Endothelial cell of umbilical vein (primary cell): Measurements from ENCODE around the gene C17orf100. TPM values are rescaled to one million over a fixed set of nuclear protein-coding genes. Genes with fewer than 3 reads are reported as not detected.

Experiments used
- BruUV-seq: library from RNA; stranded (reverse); fragments of 400-500 nt; replicated peaks from 2 replicates; lab custom pipeline; 2021; lab: Mats Ljungman, UMichigan
- CTCF ChIA-PET: fragments of 300-600, 350-600 bp; sonication (Branson Sonifier 250); formaldehyde crosslinking; loops from one replicate; lab custom pipeline; 2021; ENCODE audit warnings: antibody characterized with exemption, inconsistent platforms; lab: Charles Lee
- POLR2A ChIA-PET: fragments of 300-600, 350-600 bp; sonication (Branson Sonifier 250); formaldehyde crosslinking; loops from one replicate; lab custom pipeline; 2021; ENCODE audit warnings: antibody characterized with exemption, inconsistent platforms; lab: Charles Lee
- DNase-seq: peaks from one replicate; pipeline ENCODE4 v3.0.0-alpha.2; 2011; ENCODE audit warnings: low read depth, low spot score
- FAIRE-seq: peaks from 2 replicates; lab custom pipeline; 2011; peaks lifted over from hg19 to GRCh38; lab: Jason Lieb, UNC
- H2AFZ ChIP-seq: 2 replicates; pipeline ENCODE4 v1.6.0; 2012; ENCODE audit warnings: low read depth, low read length, control low read depth, inconsistent platforms
- H3K27ac ChIP-seq: 2 replicates; pipeline ENCODE4 v1.5.1; 2011; ENCODE audit warnings: low read depth, mild to moderate bottlenecking, control low read depth, low read length, moderate library complexity; ENCODE audit not compliant: insufficient read depth
- H3K27me3 ChIP-seq, 2 experiments: 2 replicates each; pipeline versions ENCODE4 v1.6.0 to v1.6.1; 2011; ENCODE audit warnings: low read length in 2 of 2, mixed read lengths in 1 of 2; ENCODE audit not compliant: control insufficient read depth in 2 of 2, insufficient read depth in 2 of 2
- H3K36me3 ChIP-seq, 2 experiments: 2 replicates in 1 of 2; 3 replicates in 1 of 2; pipeline ENCODE4 v1.5.1; 2011; ENCODE audit warnings: low read length in 2 of 2, mild to moderate bottlenecking in 1 of 2, moderate library complexity in 1 of 2; ENCODE audit not compliant: control insufficient read depth in 2 of 2, insufficient read depth in 2 of 2; ENCODE audit errors: extremely low read depth in 1 of 2
- H3K4me1 ChIP-seq: 3 replicates; pipeline ENCODE4 v1.5.1; 2011; ENCODE audit warnings: mild to moderate bottlenecking, low read length; ENCODE audit not compliant: control insufficient read depth, insufficient read depth; ENCODE audit errors: extremely low read depth
- H3K4me2 ChIP-seq: 2 replicates; pipeline ENCODE4 v1.6.1; 2011; ENCODE audit warnings: low read length, control low read depth, mixed read lengths; ENCODE audit not compliant: insufficient read depth
- H3K4me3 ChIP-seq, 3 experiments: fragments of 200-600 bp in 1 of 3; sonication (generic), shearing (Covaris generic) in 1 of 3; replicated peaks in 1 of 3; 2 replicates each; pipeline ENCODE4 v1.5.1; 2011 to 2016; ENCODE audit warnings: control low read depth in 3 of 3, low read length in 3 of 3, mild to moderate bottlenecking in 2 of 3, inconsistent platforms in 1 of 3, low read depth in 1 of 3, moderate library complexity in 1 of 3; ENCODE audit not compliant: insufficient read depth in 1 of 3
- H3K79me2 ChIP-seq: 2 replicates; pipeline ENCODE4 v1.6.0; 2012; ENCODE audit warnings: low read length, inconsistent platforms; ENCODE audit not compliant: control insufficient read depth, insufficient read depth
- H3K9ac ChIP-seq: replicated peaks from 2 replicates; pipeline ENCODE3; 2011; ENCODE audit warnings: low read length, control low read depth; ENCODE audit not compliant: insufficient read depth; ENCODE audit errors: extremely low read depth
- H3K9me1 ChIP-seq: replicated peaks from 3 replicates; pipeline ENCODE4 v1.6.0; 2011; ENCODE audit warnings: mild to moderate bottlenecking, low read length; ENCODE audit not compliant: control insufficient read depth, insufficient read depth; ENCODE audit errors: extremely low read depth
- H3K9me3 ChIP-seq: replicated peaks from 2 replicates; pipeline ENCODE4 v1.5.1; 2012; ENCODE audit warnings: low read length, inconsistent platforms; ENCODE audit not compliant: control insufficient read depth, insufficient read depth
- H4K20me1 ChIP-seq: replicated peaks from 2 replicates; pipeline ENCODE3; 2011; ENCODE audit warnings: mild to moderate bottlenecking, low read length; ENCODE audit not compliant: control insufficient read depth, insufficient read depth; ENCODE audit errors: extremely low read depth
- EZH2 ChIP-seq: IDR thresholded peaks from 2 replicates; pipeline ENCODE4 v1.6.1; 2012; ENCODE audit warnings: borderline replicate concordance, low read depth, mild to moderate bottlenecking, moderate library complexity, low read length, inconsistent platforms; ENCODE audit not compliant: severe bottlenecking
- FOS ChIP-seq: IDR thresholded peaks from 2 replicates; pipeline ENCODE4 v1.6.1; 2011; ENCODE audit warnings: mild to moderate bottlenecking, low read length, moderate library complexity, borderline replicate concordance; ENCODE audit not compliant: insufficient read depth
- GATA2 ChIP-seq: IDR thresholded peaks from 2 replicates; pipeline ENCODE4 v1.7.0; 2011; ENCODE audit warnings: low read depth, mild to moderate bottlenecking, moderate library complexity, mixed read lengths, low read length; ENCODE audit not compliant: insufficient read length, insufficient read depth
- JUN ChIP-seq: IDR thresholded peaks from 2 replicates; pipeline ENCODE4 v1.6.1; 2011; ENCODE audit warnings: borderline replicate concordance, low read depth; ENCODE audit not compliant: insufficient read length, insufficient read depth
- MAX ChIP-seq: IDR thresholded peaks from 2 replicates; pipeline ENCODE4 v1.6.1; 2011; ENCODE audit not compliant: insufficient read depth, insufficient read length
- MYC ChIP-seq: IDR thresholded peaks from one replicate; pipeline ENCODE4 v1.6.1; 2011; ENCODE audit warnings: mild to moderate bottlenecking, low read depth, low read length
- POLR2A ChIP-seq: IDR thresholded peaks from 2 replicates; pipeline ENCODE4 v1.6.1; 2012; ENCODE audit warnings: low read depth, mild to moderate bottlenecking, control low read depth, low read length
- POLR2AphosphoS5 ChIP-seq: IDR thresholded peaks from 2 replicates; pipeline ENCODE4 v1.6.1; 2012; ENCODE audit warnings: low read depth, mild to moderate bottlenecking, control low read depth, low read length, moderate library complexity; ENCODE audit not compliant: insufficient read depth
- dilution Hi-C: fragments of 300-500 bp; cut with MboI; formaldehyde crosslinking; loops from one replicate; pipeline ENCODE4 v1.15.0; 2019; ENCODE audit warnings: low sequenced_read_pairs; ENCODE audit not compliant: extremely low pct_ligation_motif_present
- intact Hi-C: fragments of 100-400 bp; cut with micrococcal nuclease; formaldehyde crosslinking; loops from one replicate; pipeline ENCODE4 v1.10.0; 2022
- polyA plus RNA-seq, 4 experiments: library from polyadenylated mRNA; depleted of rRNA in 3 of 4; stranded (reverse) in 3 of 4; unstranded in 1 of 4; fragments of >200 nt; gene quantifications; 2 replicates each; pipeline versions ENCODE4 v1.2.1 to v1.2.3, GENCODE V29; 2011 to 2012; ENCODE audit warnings: missing spikeins in 1 of 4
- total RNA-seq: library from RNA; stranded (reverse); gene quantifications from 2 replicates; pipeline ENCODE4 v1.2.3, GENCODE V29; 2021
- TF ChIP-seq, protein P1 (sequence below), 2 donors: IDR thresholded peaks; 1 replicate in 1 of 2; 2 replicates in 1 of 2; pipeline ENCODE4 v1.5.1; 2011; ENCODE audit warnings: low read length in 2 of 2, mild to moderate bottlenecking in 2 of 2, moderate library complexity in 2 of 2, control low read depth in 1 of 2, inconsistent platforms in 1 of 2, low read depth in 1 of 2; ENCODE audit not compliant: insufficient read depth in 1 of 2; ENCODE audit errors: extremely low read depth in 1 of 2

The C17orf100 gene
- total and polyA plus RNA-seq, 2 donors (not counting 3 experiments of a cell fraction or from before 2014, with no cell fraction given): 0.99 to 1.4 TPM

DNA sequence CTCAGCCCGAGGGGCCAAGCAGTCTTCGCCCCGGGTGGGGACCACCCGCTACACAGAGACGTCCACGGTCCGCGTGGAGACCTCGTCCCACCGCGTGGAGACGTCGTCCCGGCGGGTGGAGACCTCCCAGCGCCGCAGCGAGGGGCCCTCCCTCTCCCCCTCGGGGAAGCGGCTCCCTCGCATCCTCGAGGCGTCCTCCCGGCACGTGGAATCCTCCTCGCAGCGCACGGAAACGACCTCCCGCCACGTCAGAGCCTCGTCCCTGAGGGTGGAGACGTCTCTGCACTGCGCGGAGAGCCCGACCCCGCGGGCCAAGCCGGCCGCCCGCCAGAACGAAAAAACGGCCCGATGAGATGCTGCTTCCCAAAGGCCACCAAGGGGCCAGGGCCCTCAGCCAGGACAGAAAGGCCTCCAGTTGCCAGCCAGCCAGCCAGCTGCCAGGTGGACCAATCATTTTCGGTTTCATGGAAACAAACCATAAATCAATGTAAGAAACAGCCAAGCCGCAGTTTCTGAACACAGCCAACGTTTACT is 424 bp downstream of the C17orf100 start:
- Histone ChIP-seq H3K9me1 (no peaks in the 10 kb centered on the region), H4K20me1 (no peaks in the 10 kb centered on the region), H3K27ac (no peak overlapping the region), H3K36me3 (peaks cover 2 to 8% of the 10 kb centered on the region in 2 experiments), H3K4me2 (peak overlapping the region; percentile 8), H3K27me3 (peaks cover 31 to 40% of the 10 kb centered on the region in 2 experiments), H2AFZ (peak overlapping the region; percentile 78), H3K9me3 (no peaks in the 10 kb centered on the region), H3K79me2 (peaks cover 37% of the 10 kb centered on the region), H3K4me3 (peak overlapping the region in 1 of 3 experiments; percentile 94), H3K4me1 (peaks cover 12% of the 10 kb centered on the region), H3K9ac (no peak overlapping the region)
- dilution Hi-C loops: no loop called here
- intact Hi-C loops: loop anchor here (1.0 to 5.0 kb wide), 3 partner anchors 12 to 360 kb away; partner anchors contain the start of genes KIAA0753 and RNASEK
- ChIA-PET CTCF (interaction anchor here (1.3 kb wide), 1 partner anchor 259 kb away, joined by 3 read pairs; no protein-coding TSS in a partner anchor), POLR2A (no interaction called here)
- FAIRE-seq (no peak), DNase-seq (peak; percentile 49)
- TF ChIP-seq EZH2 (peak; percentile 66), MAX (peak; percentile 81), POLR2AphosphoS5 (no peak)
- TSS peak; percentile 54 for BruUV-seq

DNA sequence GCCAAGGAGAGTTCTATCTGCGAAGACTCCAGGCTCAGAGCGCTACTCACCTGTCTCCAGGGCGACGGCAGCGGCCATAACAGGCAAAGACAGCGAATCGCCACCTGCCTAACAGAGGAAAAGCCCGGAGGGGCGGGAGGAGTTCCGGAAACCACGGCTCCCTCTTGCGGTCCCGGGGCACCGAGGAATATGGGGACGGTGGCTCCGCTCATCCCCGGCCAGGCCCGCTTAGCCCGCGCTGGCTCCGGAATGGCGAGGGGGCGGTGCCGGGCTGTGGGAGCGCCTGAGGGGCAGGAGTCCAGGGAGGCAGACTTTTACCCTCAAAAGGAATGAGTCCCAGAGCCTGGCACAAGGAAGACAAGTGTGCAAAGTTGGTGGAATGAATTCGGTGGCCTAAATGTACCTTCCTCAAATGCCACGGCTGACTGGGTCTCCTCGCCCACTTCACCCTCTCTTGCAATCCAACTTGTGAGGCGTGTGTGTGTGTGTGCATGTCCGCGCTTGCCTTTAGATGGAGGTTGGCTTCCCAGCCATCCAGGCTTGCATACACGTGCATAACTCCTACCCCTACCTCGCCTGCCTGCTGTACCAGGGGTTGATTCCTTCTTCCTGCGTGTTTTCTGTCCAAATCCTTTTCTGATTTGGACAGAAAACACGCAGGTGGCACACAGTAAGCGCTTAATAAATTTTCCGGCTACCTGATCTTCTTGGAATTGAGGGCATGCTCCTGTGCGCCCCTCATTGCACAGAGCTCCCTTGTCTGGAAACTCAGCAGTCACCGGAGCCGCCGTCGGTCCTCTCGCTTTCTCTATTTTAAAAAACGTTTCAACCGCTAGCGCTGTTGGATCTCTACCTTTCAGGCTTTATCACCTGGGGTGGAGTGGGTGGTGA is 3.5 kb downstream of the C17orf100 start:
- no peak for FAIRE-seq
- H3K4me2 ChIP-seq: no peak overlapping the region
- ChIA-PET POLR2A (no interaction called here), CTCF (no interaction called here)
- no peak for TF ChIP-seq POLR2A
- no peak for TF ChIP-seq JUN
- no peak for TF ChIP-seq FOS
- no peak for TF ChIP-seq MYC
- no peak for TF ChIP-seq POLR2AphosphoS5
- TF ChIP-seq, protein P1, sequence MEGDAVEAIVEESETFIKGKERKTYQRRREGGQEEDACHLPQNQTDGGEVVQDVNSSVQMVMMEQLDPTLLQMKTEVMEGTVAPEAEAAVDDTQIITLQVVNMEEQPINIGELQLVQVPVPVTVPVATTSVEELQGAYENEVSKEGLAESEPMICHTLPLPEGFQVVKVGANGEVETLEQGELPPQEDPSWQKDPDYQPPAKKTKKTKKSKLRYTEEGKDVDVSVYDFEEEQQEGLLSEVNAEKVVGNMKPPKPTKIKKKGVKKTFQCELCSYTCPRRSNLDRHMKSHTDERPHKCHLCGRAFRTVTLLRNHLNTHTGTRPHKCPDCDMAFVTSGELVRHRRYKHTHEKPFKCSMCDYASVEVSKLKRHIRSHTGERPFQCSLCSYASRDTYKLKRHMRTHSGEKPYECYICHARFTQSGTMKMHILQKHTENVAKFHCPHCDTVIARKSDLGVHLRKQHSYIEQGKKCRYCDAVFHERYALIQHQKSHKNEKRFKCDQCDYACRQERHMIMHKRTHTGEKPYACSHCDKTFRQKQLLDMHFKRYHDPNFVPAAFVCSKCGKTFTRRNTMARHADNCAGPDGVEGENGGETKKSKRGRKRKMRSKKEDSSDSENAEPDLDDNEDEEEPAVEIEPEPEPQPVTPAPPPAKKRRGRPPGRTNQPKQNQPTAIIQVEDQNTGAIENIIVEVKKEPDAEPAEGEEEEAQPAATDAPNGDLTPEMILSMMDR (IDR thresholded peaks at IDR 0.05; ENCODE audit: extremely low read depth in 1 of 2, insufficient read depth in 1 of 2, low read depth in 1 of 2, low read length in 2 of 2): no peak
- TF ChIP-seq MAX: no peak
- TF ChIP-seq EZH2: peak; percentile 79
- TF ChIP-seq GATA2: no peak
- no peaks in the 10 kb centered on the region for H4K20me1 ChIP-seq
- H3K79me2 ChIP-seq: peaks cover 10% of the 10 kb centered on the region
- no TSS peak for BruUV-seq
- no peaks in the 10 kb centered on the region for H3K36me3 ChIP-seq
- no peaks in the 10 kb centered on the region for H3K9me1 ChIP-seq
- no peaks in the 10 kb centered on the region for H3K9me3 ChIP-seq
- H3K4me3 ChIP-seq: no peak overlapping the region
- peaks cover 8% of the 10 kb centered on the region for H3K4me1 ChIP-seq
- dilution Hi-C loops (no loop called here), intact Hi-C loops (loop anchor here (5.0 kb wide), 1 partner anchor 357 kb away; the partner anchor contains the start of gene RNASEK)
- H3K27me3 ChIP-seq: peaks cover 39 to 50% of the 10 kb centered on the region in 2 experiments
- no peak for DNase-seq
- H2AFZ ChIP-seq: no peak overlapping the region
- no peak overlapping the region for H3K27ac ChIP-seq
- no peak overlapping the region for H3K9ac ChIP-seq
